NB4 (cell line): ENCODE results near the gene SPEM1.

Source experiments
- DNase-seq: peaks from one replicate; pipeline ENCODE4 v3.0.0; 2010; ENCODE audit warnings: low read depth
- H3K4me3 ChIP-seq: one replicate; pipeline ENCODE4 v1.5.1; 2011; ENCODE audit warnings: mild to moderate bottlenecking, low read depth, low read length, moderate library complexity
- MYC ChIP-seq: IDR thresholded peaks from 2 replicates; pipeline ENCODE4 v1.6.1; 2011; ENCODE audit warnings: low read depth, low read length
- POLR2A ChIP-seq: IDR thresholded peaks from 2 replicates; pipeline ENCODE4 v1.6.1; 2011; ENCODE audit warnings: mild to moderate bottlenecking; ENCODE audit not compliant: insufficient read length; ENCODE audit errors: extremely low read depth
- TF ChIP-seq, protein P1 (sequence below): IDR thresholded peaks from 2 replicates; pipeline ENCODE4 v1.6.1; 2011; ENCODE audit warnings: low read depth, low read length
- TF ChIP-seq, protein P2 (sequence below): IDR thresholded peaks from one replicate; pipeline ENCODE4 v1.5.1; 2012; ENCODE audit warnings: low read depth, low read length

Gene SPEM1

GRCh38 chr17:7418472-7419152 is 1.5 kb upstream of the SPEM1 start:
- TF ChIP-seq POLR2A (no peak), MYC (no peak)
- TF ChIP-seq, protein P1, sequence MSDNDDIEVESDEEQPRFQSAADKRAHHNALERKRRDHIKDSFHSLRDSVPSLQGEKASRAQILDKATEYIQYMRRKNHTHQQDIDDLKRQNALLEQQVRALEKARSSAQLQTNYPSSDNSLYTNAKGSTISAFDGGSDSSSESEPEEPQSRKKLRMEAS: no peak
- TF ChIP-seq, protein P2, sequence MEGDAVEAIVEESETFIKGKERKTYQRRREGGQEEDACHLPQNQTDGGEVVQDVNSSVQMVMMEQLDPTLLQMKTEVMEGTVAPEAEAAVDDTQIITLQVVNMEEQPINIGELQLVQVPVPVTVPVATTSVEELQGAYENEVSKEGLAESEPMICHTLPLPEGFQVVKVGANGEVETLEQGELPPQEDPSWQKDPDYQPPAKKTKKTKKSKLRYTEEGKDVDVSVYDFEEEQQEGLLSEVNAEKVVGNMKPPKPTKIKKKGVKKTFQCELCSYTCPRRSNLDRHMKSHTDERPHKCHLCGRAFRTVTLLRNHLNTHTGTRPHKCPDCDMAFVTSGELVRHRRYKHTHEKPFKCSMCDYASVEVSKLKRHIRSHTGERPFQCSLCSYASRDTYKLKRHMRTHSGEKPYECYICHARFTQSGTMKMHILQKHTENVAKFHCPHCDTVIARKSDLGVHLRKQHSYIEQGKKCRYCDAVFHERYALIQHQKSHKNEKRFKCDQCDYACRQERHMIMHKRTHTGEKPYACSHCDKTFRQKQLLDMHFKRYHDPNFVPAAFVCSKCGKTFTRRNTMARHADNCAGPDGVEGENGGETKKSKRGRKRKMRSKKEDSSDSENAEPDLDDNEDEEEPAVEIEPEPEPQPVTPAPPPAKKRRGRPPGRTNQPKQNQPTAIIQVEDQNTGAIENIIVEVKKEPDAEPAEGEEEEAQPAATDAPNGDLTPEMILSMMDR: no peak
- DNase-seq: no peak
- no peak overlapping the region for H3K4me3 ChIP-seq

DNA sequence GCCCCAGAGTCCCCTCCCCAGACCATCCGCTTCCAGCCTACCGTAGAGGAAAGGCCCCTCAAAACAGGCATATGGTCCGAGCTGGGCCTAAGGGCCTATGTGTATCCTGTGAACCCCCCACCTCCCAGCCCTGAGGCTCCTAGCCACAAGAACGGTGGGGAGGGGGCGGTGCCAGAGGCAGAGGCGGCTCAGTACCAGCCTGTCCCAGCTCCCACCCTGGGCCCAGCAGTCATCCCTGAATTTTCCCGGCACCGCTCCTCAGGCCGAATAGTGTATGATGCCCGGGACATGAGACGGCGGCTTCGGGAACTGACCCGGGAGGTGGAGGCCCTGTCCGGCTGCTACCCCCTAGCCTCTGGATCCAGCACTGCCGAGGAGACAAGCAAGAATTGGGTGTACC is 1.1 kb downstream of the SPEM1 start:
- no peak overlapping the region for H3K4me3 ChIP-seq
- TF ChIP-seq, protein P2: no peak
- no peak for TF ChIP-seq MYC
- TF ChIP-seq, protein P1: no peak
- DNase-seq: no peak

- DNase-seq: no peak
- TF ChIP-seq, protein P2: no peak
- TF ChIP-seq MYC (no peak), POLR2A (no peak)
- TF ChIP-seq, protein P1: no peak
- no peak overlapping the region for H3K4me3 ChIP-seq
Measured at GRCh38 chr17:7423679-7424078, 3.6 kb downstream of the SPEM1 start.

DNA sequence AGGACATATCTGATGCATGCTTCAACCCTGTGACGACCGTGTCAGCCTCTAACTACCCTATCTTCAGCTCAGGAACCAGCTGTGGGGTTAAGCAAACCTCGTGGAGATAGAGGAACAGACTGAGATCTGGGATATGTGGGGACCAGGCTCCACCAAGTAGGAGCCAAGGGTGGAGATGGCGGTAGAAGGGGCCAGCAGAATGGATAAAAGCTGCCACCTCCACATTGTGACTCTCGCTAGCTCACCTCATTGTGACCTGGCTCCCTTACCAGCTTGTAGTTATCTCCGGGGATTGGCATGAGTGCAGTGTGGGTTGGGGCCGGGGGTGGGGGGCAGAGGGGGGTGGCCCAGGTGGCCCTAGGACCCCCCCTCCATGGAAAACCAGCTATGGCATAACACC is 5.2 kb downstream of the SPEM1 start, which contains the start of gene SPEM2:
Gene SPEM2, plus strand, starts transcription at position 301 of the 400 bp plus-strand sequence. Its CDS starts 73 bp downstream, at position 374.
- TF ChIP-seq, protein P1: no peak
- no peak for TF ChIP-seq MYC
- TF ChIP-seq POLR2A: no peak
- TF ChIP-seq, protein P2: no peak
- no peak for DNase-seq
- H3K4me3 ChIP-seq: no peak within 1 kb of the TSS

GRCh38 chr17:7425756-7426155 is 5.6 kb downstream of the SPEM1 start:
- TF ChIP-seq, protein P1: no peak
- TF ChIP-seq, protein P2: no peak
- TF ChIP-seq POLR2A (no peak), MYC (no peak)
- no peak for DNase-seq
- H3K4me3 ChIP-seq: no peak overlapping the region
